Right lobe of liver (tissue), 6 donors: ENCODE results near the gene CBR1. TPM values are rescaled to one million over a fixed set of nuclear protein-coding genes. Genes with fewer than 3 reads are reported as not detected.
"Not testable (repeated sequence)": the region's sequence is repeated elsewhere in the genome, so short reads cannot be mapped to it uniquely, and the experiment has no call there.

Experiments
- ATAC-seq, 4 donors: fragments of 200-7000 bp; cut with Tn5 transposase; one replicate each; pipeline ENCODE4 v1.9.1; 2020; ENCODE audit warnings: mild to moderate bottlenecking in 4 of 4, moderate library complexity in 4 of 4
- DNase-seq, 3 donors: peaks; one replicate each; pipeline ENCODE4 v3.0.0-alpha.2; 2020
- H3K27ac ChIP-seq, 3 donors: fragments of 200-600 bp; one replicate each; pipeline ENCODE4 v1.8.0; 2022
- H3K27me3 ChIP-seq, 2 donors: fragments of 200-600 bp; one replicate each; pipeline ENCODE4 v1.8.0; 2022
- H3K36me3 ChIP-seq, 4 donors: fragments of 200-600 bp; sonication (generic) in 1 of 4; one replicate each; pipeline versions ENCODE4 v1.5.1 to v1.8.0; 2017 to 2022; ENCODE audit warnings: control low read depth in 1 of 4
- H3K4me1 ChIP-seq, 4 donors: fragments of 200-600 bp; sonication (generic) in 1 of 4; one replicate each; pipeline versions ENCODE4 v1.5.1 to v1.8.0; 2017 to 2022; ENCODE audit warnings: control low read depth in 1 of 4
- H3K4me3 ChIP-seq, 3 donors: fragments of 200-600 bp; one replicate each; pipeline ENCODE4 v1.8.0; 2022
- H3K9me3 ChIP-seq, 4 donors: fragments of 200-600 bp; sonication (generic) in 1 of 4; one replicate each; pipeline versions ENCODE4 v1.5.1 to v1.8.0; 2017 to 2022; ENCODE audit warnings: control low read depth in 1 of 4
- CTCF ChIP-seq, 4 donors: fragments of 200-600 bp in 3 of 4; fragments of 450-650 bp in 1 of 4; IDR thresholded peaks; one replicate each; pipeline versions ENCODE4 v1.5.1 to v1.8.0; 2016 to 2022; ENCODE audit warnings: antibody characterized with exemption in 4 of 4, mild to moderate bottlenecking in 2 of 4
- POLR2A ChIP-seq: fragments of 450-650 bp; IDR thresholded peaks from one replicate; pipeline ENCODE4 v1.6.1; 2017; ENCODE audit warnings: antibody characterized with exemption, mild to moderate bottlenecking
- WGBS: methylation state at CpG from one replicate; pipeline ENCODE4 v1.1.6; 2018; ENCODE audit warnings: low coverage, low lambda C conversion rate; ENCODE audit not compliant: insufficient coverage; ENCODE audit errors: missing lambda C conversion rate; 5-methylcytosine and 5-hydroxymethylcytosine counted together
- intact Hi-C, 2 donors: fragments of 100-400 bp; cut with DNase I; formaldehyde crosslinking; loops; one replicate each; pipeline versions ENCODE4 v1.11.2 to v1.14.1; 2022
- total RNA-seq, 6 experiments: library from RNA; depleted of rRNA in 2 of 6; stranded (reverse); fragments of >200 nt in 2 of 6; fragmentation: NEBNext Ultra II Directional in 3 of 6; extraction: Animal tissue kit (Norgen Biotek cat#: 25700) in 3 of 6; gene quantifications; one replicate each; pipeline versions ENCODE4 v1.1.0 to v1.2.4, GENCODE V29; 2016 to 2023
- donor health status: DM: no; HTN: yes; CAD: no.
- donor health status: DM: no; HTN: no; CAD: no.
- donor health status: DM: no; HTN: no; CAD: no.
- donor health status: DM: no; HTN: yes; CAD: no.
- donor health status: DM: no; HTN: yes; CAD: no.

Gene CBR1
- total RNA-seq, 6 experiments from 2014 or later = 59.1 to 688 (median 211) TPM

DNA sequence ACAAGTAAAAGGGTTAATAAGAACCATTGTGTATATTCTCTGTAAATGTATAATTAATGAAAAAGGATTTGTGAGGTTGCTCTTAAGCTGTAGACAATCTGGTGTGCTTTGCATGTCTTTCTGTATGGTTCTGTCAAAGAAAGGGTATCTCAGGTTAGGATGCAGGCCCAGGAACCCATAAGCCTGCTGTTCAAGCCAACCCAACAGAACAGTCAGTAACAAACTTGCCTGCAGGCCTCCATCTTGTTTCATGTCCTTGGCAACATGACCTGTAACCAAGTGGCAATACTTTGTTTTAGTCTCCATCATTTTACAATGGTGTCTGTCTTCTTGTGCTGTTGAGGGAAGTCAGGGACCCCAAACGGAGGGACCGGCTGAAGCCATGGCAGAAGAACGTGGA is 29.2 kb downstream of the CBR1 start:
- TF ChIP-seq POLR2A (no peak), CTCF (IDR thresholded peaks at IDR 0.05) (no peak)
- Histone ChIP-seq H3K27ac (no peak overlapping the region), H3K4me1 (no peaks in the 10 kb centered on the region), H3K9me3 (no peaks in the 10 kb centered on the region), H3K4me3 (no peak overlapping the region), H3K36me3 (no peaks in the 10 kb centered on the region), H3K27me3 (no peaks in the 10 kb centered on the region)
- DNase-seq (no peak), ATAC-seq (no peak)
- intact Hi-C loops = no loop called here
- 100% methylated on average over 3 of the region's 3 CpGs for WGBS

- H3K36me3 ChIP-seq, H3K27ac ChIP-seq, intact Hi-C loops, H3K4me3 ChIP-seq, ATAC-seq, DNase-seq, H3K27me3 ChIP-seq, H3K4me1 ChIP-seq, H3K9me3 ChIP-seq: not testable (repeated sequence)
- 61% methylated on average over 7 of the region's 13 CpGs for WGBS
These were observed 29.9 kb downstream of the CBR1 start for GRCh38 chr21:36099695-36100211.

DNA sequence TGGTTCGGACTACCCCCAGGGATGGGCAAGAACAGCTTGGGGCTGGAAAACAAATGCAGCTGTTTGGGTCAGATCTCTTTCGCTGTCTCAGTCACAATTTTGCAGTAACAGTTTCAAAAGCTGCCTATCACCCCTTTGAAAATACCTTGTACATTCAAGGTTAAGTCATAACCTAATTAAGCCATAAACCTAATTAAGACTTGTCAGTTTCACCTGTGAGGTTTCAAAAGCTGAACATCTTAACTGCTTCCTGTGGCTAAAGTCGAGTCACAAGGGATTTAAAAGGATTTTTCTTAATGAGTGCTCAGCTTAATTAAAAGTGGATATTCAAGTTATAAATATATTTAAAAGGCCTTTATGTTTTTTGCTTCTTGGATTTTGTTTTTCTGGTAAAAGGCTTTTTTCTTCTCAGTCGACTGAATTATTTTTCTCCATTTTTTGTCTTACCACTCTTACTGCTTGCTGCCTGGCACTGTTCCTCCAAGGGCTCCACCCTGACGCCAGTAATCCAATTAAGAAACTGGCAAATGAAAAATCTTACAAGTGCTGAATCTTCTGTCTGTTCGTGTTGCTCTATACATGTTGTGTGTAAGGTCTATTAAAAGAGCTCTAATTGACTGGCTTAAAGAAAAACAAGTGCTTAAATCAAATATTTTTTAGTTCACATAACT is 31.3 kb downstream of the CBR1 start:
- intact Hi-C loops = no loop called here
- ATAC-seq = no peak
- no peaks in the 10 kb centered on the region for H3K9me3 ChIP-seq
- no peak for TF ChIP-seq POLR2A
- no peak for TF ChIP-seq CTCF (IDR thresholded peaks at IDR 0.05)
- no peaks in the 10 kb centered on the region for H3K36me3 ChIP-seq
- 67% methylated on average over 6 of the region's 6 CpGs for WGBS
- no peaks in the 10 kb centered on the region for H3K27me3 ChIP-seq
- DNase-seq = no peak
- no peak overlapping the region for H3K4me3 ChIP-seq
- no peaks in the 10 kb centered on the region for H3K4me1 ChIP-seq
- no peak overlapping the region for H3K27ac ChIP-seq

DNA sequence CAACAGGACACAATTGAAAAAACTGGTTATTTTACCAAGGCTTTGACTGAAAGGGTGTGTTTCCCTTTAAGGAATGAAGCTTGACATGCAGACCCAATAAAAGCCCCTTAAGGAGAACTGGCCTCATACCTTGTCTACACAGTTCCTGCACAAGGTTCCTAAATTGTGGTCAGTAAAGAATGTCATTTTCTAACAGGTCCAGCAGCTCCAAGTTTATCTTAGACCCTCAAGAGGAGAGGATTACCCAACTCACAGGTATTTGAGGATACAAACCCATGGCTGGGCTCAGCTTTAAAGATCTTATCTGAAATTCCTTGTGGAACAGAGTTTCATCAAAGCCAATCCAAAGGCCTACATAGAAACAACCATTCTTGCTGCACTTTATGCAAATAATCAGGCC is 33.6 kb downstream of the CBR1 start:
- intact Hi-C loops = no loop called here
- TF ChIP-seq CTCF (IDR thresholded peaks at IDR 0.05) (no peak), POLR2A (no peak)
- Histone ChIP-seq H3K4me1 (no peaks in the 10 kb centered on the region), H3K27ac (no peak overlapping the region), H3K9me3 (no peaks in the 10 kb centered on the region), H3K36me3 (no peaks in the 10 kb centered on the region), H3K27me3 (no peaks in the 10 kb centered on the region), H3K4me3 (no peak overlapping the region)
- ATAC-seq (no peak), DNase-seq (no peak)

DNA sequence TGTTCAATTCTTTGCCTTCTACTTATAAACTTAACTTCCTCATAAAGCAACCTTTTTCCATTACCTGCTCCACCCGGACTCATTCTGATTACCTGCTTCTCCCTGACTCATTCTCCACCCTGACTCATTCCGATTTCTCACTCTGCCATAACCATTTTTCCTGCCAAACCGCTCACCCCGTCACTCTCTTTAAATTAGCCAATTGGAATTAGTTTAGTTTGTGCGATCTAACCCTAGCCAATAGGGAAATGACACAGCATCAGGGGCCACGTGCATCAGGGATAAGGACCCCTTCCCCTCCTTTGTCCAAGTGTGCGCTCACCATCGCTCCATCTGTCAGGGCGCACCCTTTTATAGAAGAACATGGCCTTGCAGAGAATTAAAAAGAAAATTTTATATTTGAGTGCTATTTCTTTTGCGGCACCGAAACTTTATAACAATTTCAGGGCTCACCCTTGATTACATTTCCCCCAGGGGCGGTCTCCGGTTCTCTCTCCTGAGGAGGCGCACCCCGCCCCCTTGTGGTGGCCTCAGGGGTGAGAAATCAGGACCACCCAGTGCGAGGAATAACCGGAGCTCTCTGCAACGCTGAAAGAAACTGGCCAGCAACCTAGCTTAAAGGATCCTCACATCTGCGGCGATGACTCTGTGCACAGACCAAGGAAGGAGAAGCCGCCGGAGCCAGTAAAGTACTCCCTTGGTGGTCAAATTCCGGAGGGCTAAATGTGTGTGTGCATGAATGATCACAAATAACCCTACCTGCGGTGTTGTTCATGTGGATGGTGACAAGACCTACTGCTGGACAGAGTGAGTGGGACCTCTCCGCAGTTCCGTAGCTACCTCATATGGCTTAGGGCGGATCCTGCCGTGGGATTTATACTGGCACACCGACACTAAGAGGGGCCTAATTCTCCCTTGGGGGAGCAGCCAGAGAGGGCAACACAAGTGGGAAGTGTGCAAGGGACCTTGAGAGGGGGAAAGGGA is 34.8 kb downstream of the CBR1 start:
- Histone ChIP-seq H3K4me1 (no peaks in the 10 kb centered on the region), H3K4me3 (no peak overlapping the region), H3K27me3 (no peaks in the 10 kb centered on the region), H3K9me3 (no peaks in the 10 kb centered on the region), H3K36me3 (no peaks in the 10 kb centered on the region), H3K27ac (no peak overlapping the region)
- TF ChIP-seq POLR2A (no peak), CTCF (IDR thresholded peaks at IDR 0.05) (peak; percentile 37 to 62 (median 56))
- peak; percentile 46 to 70 (median 62) for ATAC-seq
- intact Hi-C loops = no loop called here
- DNase-seq = peak in 2 of 3 donors; percentile 51 to 55
- 45% methylated on average over 23 of the region's 29 CpGs for WGBS
